Kidney epithelial cell (primary cell): ENCODE data around the gene PTPRD. TPM values are rescaled to one million over a fixed set of nuclear protein-coding genes. Genes with fewer than 3 reads are reported as not detected.

ENCODE experiments used
- DNase-seq: peaks from one replicate; pipeline ENCODE4 v3.0.0-alpha.2; 2010; ENCODE audit warnings: low read depth
- H3K27me3 ChIP-seq: 2 replicates; pipeline ENCODE4 v1.6.0; 2011; ENCODE audit warnings: low read length; ENCODE audit not compliant: control insufficient read depth, insufficient read depth
- H3K36me3 ChIP-seq: 2 replicates; pipeline ENCODE4 v1.5.1; 2011; ENCODE audit warnings: low read length; ENCODE audit not compliant: control insufficient read depth, insufficient read depth
- H3K4me3 ChIP-seq: 2 replicates; pipeline ENCODE4 v1.5.1; 2011; ENCODE audit warnings: low read depth, mild to moderate bottlenecking, control low read depth, low read length
- CTCF ChIP-seq: IDR thresholded peaks from 2 replicates; pipeline ENCODE4 v1.5.1; 2011; ENCODE audit warnings: mild to moderate bottlenecking, moderate library complexity, low read length, control low read depth, inconsistent platforms; ENCODE audit not compliant: insufficient read depth, poor library complexity, severe bottlenecking
- total RNA-seq: library from RNA; depleted of rRNA; stranded (reverse); fragments of >200 nt; gene quantifications from 2 replicates; pipeline ENCODE4 v1.2.3, GENCODE V29; 2015

The PTPRD gene
- total RNA-seq, 1 donor from 2014 or later: 18.8 TPM

DNA sequence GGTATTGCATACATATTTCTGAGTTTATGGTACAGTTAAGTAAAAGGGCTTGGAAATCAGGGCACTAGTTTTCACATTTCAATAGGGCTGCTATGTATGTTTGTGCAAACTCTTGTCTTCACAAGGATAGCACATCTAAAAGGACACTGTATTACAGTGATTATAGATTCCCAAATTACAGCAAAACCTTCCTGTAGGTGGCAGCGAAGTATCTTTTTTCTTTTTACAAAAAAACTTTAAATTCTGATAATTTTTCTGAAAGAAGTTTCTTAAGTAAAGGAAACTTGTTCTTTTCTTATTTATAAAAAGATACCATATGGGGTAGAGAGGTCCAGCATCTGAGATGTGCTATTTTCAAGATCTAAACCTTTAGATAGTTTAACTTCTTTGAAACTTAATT lies 337.8 kb downstream of the PTPRD start:
- H3K36me3 ChIP-seq: no peaks in the 10 kb centered on the region
- H3K27me3 ChIP-seq: no peaks in the 10 kb centered on the region
- H3K4me3 ChIP-seq: no peak overlapping the region
- no peak for DNase-seq
- peak; percentile 23 for TF ChIP-seq CTCF

DNA sequence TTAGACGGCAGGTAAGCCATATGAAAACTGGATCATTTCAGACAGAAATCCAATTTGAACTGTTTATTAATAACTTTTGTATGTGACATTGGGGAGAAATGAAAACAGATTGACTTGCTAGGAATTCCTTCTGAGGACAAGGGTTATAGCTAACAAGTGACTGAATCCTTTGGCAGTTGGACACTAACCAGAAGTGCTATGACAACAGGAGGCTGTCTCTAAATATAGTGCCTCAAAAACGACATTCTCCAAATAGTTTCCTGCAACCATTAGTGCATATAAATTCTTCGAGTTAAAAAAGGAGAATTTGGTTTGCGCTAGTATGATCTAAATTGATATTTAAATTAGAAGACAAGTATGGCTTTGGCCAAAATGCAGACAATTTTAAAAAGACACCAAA lies 338.6 kb downstream of the PTPRD start:
- peak; percentile 7 for DNase-seq
- H3K27me3 ChIP-seq: no peaks in the 10 kb centered on the region
- no peaks in the 10 kb centered on the region for H3K36me3 ChIP-seq
- no peak for TF ChIP-seq CTCF
- no peak overlapping the region for H3K4me3 ChIP-seq

GRCh38 chr9:10272830-10273229 lies 340.0 kb downstream of the PTPRD start:
- Histone ChIP-seq H3K27me3 (no peaks in the 10 kb centered on the region), H3K4me3 (no peak overlapping the region), H3K36me3 (no peaks in the 10 kb centered on the region)
- TF ChIP-seq CTCF: no peak
- DNase-seq: no peak

DNA sequence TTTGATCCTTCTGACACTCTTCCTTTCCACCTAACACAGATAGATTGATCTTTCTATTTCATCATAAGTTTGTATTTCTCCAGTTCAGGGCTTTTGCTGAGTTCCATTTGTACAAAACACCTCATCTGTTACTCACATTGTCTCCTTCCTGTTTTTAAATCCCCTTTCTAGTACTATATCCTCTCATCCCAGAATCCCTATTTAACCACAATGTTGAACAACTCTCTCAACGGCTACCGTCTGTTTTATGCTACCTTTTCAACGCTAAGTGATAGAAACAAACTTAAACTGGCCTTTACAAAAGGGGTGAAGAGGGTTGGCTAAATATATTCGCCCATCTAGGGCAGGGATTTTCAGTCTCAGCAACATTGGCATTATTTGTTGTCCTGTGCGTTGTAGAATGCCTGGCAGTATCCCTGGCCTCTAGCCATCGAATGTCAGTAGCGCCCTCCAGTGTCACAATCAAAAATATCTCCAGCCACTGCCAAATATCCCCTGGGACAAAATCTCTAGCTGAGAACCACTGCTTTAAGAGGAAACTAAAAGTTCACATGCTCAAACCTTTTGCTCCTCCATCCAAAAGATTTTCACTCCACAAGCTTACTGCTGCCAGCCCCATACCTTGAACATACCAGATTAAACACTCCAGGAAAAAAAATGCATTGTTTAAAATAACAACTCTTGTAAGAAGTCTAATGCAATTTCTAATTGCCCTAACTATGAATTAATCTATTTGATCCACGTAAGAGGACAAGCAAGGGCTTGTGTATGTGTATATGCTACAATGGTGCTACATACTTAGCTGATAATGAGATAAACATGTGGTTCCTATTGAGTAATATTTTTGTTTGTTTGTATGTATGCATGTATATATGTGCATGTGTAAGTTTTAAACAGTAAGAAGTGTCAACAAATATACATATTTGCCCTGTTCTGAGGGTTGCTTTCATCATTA lies 344.0 kb downstream of the PTPRD start:
- Histone ChIP-seq H3K36me3 (no peaks in the 10 kb centered on the region), H3K27me3 (no peaks in the 10 kb centered on the region), H3K4me3 (no peak overlapping the region)
- DNase-seq: no peak
- peak; percentile 66 for TF ChIP-seq CTCF

- DNase-seq: peak; percentile 85
- H3K36me3 ChIP-seq: no peaks in the 10 kb centered on the region
- no peaks in the 10 kb centered on the region for H3K27me3 ChIP-seq
- no peak overlapping the region for H3K4me3 ChIP-seq
- no peak for TF ChIP-seq CTCF
Observed at GRCh38 chr9:10265153-10265631, 347.6 kb downstream of the PTPRD start.
